NB4 (cell line): ENCODE measurements around the gene HDAC1.

ENCODE experiments used
- DNase-seq: peaks from one replicate; pipeline ENCODE4 v3.0.0; 2010; ENCODE audit warnings: low read depth
- H3K4me3 ChIP-seq: one replicate; pipeline ENCODE4 v1.5.1; 2011; ENCODE audit warnings: mild to moderate bottlenecking, low read depth, low read length, moderate library complexity
- MYC ChIP-seq: IDR thresholded peaks from 2 replicates; pipeline ENCODE4 v1.6.1; 2011; ENCODE audit warnings: low read depth, low read length
- POLR2A ChIP-seq: IDR thresholded peaks from 2 replicates; pipeline ENCODE4 v1.6.1; 2011; ENCODE audit warnings: mild to moderate bottlenecking; ENCODE audit not compliant: insufficient read length; ENCODE audit errors: extremely low read depth
- TF ChIP-seq, protein P1 (sequence below): IDR thresholded peaks from one replicate; pipeline ENCODE4 v1.5.1; 2012; ENCODE audit warnings: low read depth, low read length
- TF ChIP-seq, protein P2 (sequence below): IDR thresholded peaks from 2 replicates; pipeline ENCODE4 v1.6.1; 2011; ENCODE audit warnings: low read depth, low read length

HDAC1 gene

DNA sequence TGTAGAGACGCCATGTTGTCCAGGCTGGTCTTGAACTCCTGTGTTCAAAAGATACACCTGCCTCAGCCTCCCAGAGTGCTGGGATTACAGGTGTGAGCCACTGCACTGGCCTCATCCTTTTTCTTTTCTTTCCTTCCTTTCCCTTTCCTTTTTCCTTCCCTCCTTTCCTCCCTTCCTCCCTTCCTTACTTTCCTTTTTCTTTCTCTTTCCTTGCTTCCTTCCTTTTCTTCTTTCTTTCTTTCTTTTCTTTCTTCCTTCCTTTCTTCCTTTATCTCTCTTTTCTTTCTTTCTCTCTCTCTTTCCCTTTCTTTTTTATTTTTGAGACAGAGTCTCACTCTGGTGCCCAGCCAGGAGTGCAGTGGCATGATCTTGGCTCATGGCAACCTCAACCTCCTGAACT is 64.6 kb downstream of the HDAC1 start:
- no peak overlapping the region for H3K4me3 ChIP-seq
- no peak for DNase-seq
- TF ChIP-seq, protein P1, sequence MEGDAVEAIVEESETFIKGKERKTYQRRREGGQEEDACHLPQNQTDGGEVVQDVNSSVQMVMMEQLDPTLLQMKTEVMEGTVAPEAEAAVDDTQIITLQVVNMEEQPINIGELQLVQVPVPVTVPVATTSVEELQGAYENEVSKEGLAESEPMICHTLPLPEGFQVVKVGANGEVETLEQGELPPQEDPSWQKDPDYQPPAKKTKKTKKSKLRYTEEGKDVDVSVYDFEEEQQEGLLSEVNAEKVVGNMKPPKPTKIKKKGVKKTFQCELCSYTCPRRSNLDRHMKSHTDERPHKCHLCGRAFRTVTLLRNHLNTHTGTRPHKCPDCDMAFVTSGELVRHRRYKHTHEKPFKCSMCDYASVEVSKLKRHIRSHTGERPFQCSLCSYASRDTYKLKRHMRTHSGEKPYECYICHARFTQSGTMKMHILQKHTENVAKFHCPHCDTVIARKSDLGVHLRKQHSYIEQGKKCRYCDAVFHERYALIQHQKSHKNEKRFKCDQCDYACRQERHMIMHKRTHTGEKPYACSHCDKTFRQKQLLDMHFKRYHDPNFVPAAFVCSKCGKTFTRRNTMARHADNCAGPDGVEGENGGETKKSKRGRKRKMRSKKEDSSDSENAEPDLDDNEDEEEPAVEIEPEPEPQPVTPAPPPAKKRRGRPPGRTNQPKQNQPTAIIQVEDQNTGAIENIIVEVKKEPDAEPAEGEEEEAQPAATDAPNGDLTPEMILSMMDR: no peak
- TF ChIP-seq MYC (no peak), POLR2A (no peak)
- TF ChIP-seq, protein P2, sequence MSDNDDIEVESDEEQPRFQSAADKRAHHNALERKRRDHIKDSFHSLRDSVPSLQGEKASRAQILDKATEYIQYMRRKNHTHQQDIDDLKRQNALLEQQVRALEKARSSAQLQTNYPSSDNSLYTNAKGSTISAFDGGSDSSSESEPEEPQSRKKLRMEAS: no peak

DNA sequence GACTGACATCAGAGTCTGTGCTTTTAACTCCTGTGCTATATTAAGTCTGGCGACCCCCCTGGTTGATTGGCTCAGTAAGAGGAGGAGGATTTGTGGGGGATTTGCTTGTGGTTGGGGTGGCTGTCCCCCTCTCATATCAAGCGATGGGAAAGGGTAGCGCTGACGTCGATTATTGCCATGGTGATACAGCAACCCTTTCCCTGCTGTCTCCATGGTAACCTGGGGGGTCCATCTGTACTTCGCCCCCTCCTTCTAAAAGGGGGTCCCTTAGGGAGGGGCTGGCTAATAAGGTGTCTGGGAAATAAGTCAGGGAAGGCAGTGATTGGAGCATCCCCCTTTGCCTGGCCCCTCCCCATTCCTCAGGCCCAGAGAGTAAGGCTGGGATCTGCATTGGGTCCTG is 65.7 kb downstream of the HDAC1 start:
- no peak overlapping the region for H3K4me3 ChIP-seq
- DNase-seq: no peak
- TF ChIP-seq, protein P1: no peak
- TF ChIP-seq, protein P2: no peak
- TF ChIP-seq MYC (no peak), POLR2A (no peak)

DNA sequence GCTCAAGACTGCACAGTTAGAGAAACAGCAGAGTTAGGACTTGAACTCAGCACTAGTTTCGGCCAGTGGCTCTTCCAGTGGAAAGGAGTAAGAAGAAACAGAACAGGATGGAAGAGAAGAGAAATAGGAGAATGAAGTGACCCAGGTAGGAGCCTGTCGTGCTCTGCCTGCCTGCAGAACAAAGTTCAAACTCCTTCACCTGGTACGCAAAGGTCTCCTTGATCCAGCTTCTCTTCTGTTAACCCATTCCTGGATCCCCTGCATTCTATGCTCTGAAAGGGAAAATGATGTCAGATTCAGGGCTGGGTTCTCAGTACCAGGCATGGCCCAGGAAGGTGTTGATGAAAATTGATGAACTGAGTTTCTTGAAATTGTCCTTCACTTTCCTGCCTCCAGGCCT is 66.6 kb downstream of the HDAC1 start:
- TF ChIP-seq, protein P1: no peak
- TF ChIP-seq, protein P2: no peak
- TF ChIP-seq MYC (no peak), POLR2A (no peak)
- no peak overlapping the region for H3K4me3 ChIP-seq
- no peak for DNase-seq

DNA sequence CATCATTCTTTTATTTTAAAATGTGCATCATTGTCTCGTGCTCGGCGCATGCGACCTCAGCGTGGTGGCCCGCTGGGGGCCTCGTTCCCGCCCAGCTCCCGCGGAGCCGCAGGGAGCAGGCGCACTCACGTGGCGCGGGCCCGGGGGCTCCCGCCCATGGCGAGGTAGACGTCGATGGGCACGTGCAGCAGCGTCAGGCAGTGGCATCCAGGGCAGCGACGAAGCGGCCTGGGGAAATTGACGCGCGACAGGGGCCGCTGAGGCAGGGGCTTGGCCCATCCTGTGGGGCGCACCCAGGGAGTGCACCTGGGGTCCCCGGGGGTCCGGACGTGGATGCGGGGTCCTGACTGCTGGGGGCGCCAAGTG is 69.4 kb downstream of the HDAC1 start:
- TF ChIP-seq MYC: no peak
- no peak for TF ChIP-seq POLR2A
- TF ChIP-seq, protein P1: no peak
- TF ChIP-seq, protein P2: no peak
- DNase-seq: no peak
- no peak overlapping the region for H3K4me3 ChIP-seq

DNA sequence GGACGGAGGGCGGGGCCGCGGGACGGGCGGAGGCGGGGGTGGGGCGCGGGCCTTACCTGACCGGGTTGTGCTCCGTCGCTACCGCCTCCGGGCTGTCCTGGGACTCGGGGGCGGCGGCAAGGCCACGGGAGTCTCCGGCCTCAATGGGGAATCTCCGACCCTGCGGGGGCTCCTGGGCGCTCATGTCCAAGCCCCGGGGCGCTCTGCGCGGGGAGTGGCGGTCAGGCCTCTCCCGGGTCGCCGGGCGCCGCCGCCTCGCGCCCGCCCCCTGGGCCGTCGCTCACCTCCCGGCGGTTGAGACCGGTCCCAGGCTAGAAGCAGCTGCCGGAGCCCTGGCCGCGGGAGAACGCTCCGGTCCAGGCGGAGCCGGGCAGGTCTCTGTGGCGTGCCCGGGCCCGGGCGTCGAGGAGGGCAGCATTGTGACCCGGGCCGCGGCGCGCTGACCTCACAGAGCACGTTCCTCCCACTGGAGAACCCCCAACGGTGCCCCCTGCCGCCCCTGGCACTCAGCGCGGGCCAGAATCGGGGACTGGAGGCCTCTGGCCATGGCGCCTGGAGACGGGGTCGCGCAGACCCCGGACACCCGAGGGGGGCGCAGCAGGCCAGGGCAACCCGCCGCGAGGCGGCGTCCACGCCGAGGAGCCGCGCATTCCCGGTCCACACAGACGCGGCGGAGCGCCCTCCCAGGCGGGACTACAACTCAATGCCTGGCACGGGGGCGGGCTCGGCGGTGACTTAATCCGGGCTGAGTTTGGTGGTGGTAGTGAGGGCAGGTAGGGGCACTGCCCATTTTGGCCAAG is 70.0 kb downstream of the HDAC1 start:
- TF ChIP-seq MYC (no peak), POLR2A (no peak)
- TF ChIP-seq, protein P1: no peak
- TF ChIP-seq, protein P2: no peak
- H3K4me3 ChIP-seq: no peak overlapping the region
- no peak for DNase-seq
